ENCODE measurements around the gene USP15. TPM values are rescaled to one million over a fixed set of nuclear protein-coding genes. Genes with fewer than 3 reads are reported as not detected.
"Not testable (repeated sequence)": the region's sequence is repeated elsewhere in the genome, so short reads cannot be mapped to it uniquely, and the experiment has no call there.

USP15 gene
- total RNA-seq, 2 donors from 2014 or later, result 50.7 to 58.1 TPM

DNA sequence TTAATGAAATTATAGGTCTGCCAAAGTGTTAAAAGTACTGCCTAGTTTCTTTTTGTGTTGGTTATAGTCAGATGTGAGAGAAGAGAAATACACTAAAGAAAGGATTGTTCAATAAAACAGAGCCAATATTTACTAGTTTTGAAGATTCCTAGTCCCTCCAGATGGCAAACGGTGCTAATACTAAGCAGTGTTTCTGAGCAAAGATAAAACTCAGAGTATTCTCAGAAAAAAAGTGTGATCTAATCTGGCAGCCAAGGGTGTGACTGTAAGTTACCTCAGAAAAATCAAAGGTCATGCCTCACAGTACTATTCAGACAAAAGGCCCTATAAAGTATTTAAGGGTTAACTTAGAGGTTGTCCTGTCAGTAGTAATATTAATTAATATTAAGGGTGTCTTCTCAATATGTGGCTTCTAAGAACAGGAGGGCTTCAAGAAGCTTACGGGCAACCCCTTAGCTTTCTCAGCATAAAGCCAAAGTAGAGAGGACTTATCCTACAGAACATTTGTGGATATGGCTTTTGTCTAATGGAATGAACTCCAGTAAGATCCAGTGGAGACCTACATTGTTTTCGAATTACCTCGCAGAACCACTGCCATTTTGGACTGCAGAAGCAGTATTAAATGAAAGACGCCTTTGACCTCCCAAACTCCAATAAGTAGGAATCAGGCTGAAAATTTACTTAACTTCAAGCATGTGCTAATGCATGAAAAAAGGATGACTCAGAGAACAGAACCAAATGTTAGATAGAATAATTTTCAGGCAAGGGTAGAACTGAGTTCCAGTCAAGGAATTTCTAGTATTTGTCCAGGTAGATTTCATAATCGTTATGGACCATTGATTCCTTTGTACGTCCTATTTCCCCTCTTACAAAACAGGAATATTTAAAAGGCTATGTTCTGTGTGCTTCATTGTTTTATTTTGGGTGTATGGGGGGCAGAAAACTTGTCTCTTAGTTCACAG, 46.6 kb downstream of the USP15 start:
- ATAC-seq (no peak), DNase-seq (no peak)
- intact Hi-C loops (cut with DNase I), result no loop called here

- no peak for DNase-seq
- intact Hi-C loops (cut with DNase I), result no loop called here
- no peak for ATAC-seq
These were observed 48.0 kb downstream of the USP15 start for GRCh38 chr12:62308201-62308600.

DNA sequence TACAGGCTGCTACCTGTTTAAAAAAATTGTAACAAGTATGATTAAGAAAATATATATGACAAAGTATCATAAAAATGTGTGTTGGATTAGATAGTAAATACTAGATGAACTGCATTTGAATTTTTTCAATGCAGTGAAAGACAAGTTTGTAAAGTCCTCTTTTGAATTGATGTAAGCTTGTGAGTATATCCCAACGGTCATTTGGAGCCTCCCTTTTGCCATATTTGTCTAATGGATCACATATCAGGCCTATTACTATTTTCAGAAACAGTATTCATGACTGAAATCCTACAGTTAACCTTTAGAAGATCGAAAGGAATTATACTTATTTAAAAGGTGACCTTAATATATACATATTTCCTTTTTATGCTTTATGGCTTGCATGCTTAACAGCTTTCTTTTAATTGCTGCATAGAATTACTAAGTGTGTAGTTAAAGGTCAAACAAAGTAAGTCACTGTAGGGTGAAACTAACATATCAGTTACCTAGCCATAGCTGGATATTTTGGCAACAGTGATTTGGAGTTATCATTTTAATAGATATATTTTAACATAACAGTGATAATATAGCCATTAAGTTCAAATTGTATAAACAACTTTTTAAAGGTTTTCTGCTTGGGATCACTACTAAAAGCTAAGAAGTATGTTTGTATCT, 53.6 kb downstream of the USP15 start:
- intact Hi-C loops (cut with DNase I), result no loop called here
- ATAC-seq (no peak), DNase-seq (no peak)

- ATAC-seq (no peak), DNase-seq (no peak)
- intact Hi-C loops (cut with DNase I), result no loop called here
These were observed 56.8 kb downstream of the USP15 start for GRCh38 chr12:62317017-62317416.

DNA sequence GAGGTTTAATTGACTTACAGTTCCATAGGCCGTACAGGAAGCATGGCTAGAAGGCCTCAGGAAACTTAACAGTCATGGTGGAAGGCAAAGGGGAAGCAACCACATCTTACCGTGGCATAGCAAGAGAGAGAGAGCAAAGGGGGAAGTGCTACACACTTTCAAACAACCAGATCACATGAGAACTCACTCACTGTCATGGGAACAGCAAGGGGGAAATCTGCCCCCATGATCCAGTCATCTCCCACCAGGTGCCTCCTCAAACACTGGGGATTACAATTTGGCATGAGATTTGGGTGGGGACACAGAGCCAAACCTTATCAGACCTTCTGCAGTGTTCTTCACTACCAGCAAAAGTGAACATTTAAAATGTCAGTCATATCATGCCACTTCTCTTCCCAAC, 58.9 kb downstream of the USP15 start:
- ATAC-seq (peak in 1 of 2 donors; percentile 40), DNase-seq (no peak)
- intact Hi-C loops (cut with DNase I), result no loop called here

- ATAC-seq (no peak), DNase-seq (no peak)
- intact Hi-C loops (cut with DNase I), result no loop called here
These were observed 59.9 kb downstream of the USP15 start for GRCh38 chr12:62320054-62320453.

DNA sequence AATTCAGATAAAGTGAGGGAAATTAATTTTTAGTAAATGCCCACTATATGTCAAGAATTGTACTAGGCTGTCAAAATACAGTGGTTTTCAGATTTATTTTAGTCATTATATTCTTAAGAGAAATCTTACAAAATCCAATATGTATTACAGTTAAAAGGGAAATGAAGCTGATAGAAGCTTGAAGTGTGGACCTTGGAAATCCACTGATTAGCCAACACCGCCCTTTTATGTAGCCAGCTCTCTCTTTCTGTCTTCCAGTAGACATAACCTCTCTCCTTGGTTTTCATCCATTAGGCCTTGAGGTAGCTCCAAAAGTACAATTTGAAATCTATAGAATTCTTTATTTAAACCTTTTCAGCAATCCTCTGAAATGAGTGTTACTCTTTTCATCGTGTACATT, 63.2 kb downstream of the USP15 start:
- DNase-seq (no peak), ATAC-seq (no peak)
- intact Hi-C loops (cut with DNase I), result no loop called here

DNA sequence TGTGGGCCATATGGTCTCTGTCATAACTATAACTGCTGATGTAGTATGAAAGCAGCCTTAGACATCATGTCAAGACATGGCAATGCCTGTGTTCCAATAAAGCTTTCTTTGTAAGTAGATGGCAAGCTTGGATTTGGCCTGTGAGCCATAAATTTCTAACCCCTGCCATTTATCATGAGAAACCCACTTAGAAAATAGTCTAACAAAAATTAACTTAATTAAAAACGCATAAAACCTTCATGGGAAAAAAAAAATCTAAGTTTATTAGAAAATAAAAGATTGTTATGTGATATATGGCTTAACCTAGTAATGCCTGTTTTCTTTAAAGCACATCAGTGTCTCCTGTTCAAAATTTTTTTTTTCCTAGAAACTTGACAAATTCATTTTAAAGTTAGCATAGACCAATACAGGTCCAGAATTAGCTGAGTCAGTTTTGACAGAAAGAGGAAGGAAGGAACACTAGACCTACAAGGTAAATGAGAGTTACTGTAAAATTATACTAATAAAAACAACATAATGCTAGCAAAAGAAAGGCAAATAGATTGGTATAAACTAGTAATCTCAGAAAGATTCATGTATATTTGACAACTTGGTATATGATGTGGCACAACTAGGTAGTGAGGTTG, 68.2 kb downstream of the USP15 start:
- intact Hi-C loops (cut with DNase I), result no loop called here
- no peak for DNase-seq
- no peak for ATAC-seq

DNA sequence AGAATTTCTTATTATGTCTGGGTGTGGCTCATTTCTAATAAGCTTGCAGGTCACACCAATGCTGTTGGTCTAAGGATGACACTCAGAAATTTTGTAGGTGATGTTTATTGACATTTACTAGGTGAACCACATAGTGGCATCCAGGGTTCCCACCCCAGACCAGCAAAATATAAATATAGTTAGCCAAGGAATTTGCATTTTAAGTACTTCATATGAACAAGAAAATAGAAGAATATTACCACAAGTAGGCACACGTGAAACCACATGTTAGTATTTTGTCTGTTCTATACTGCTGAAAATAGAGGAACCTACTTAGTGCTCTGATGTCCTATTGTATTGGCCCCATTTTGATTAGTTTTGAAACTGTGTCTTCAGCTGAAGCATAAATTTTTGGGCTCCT, 71.1 kb downstream of the USP15 start:
- ATAC-seq, result no peak
- DNase-seq, result no peak
- intact Hi-C loops (cut with DNase I), result no loop called here

- peak; percentile 12 to 82 for ATAC-seq
- DNase-seq, result no peak
- intact Hi-C loops (cut with DNase I), result no loop called here
These were observed 72.4 kb downstream of the USP15 start for GRCh38 chr12:62332598-62332997.

DNA sequence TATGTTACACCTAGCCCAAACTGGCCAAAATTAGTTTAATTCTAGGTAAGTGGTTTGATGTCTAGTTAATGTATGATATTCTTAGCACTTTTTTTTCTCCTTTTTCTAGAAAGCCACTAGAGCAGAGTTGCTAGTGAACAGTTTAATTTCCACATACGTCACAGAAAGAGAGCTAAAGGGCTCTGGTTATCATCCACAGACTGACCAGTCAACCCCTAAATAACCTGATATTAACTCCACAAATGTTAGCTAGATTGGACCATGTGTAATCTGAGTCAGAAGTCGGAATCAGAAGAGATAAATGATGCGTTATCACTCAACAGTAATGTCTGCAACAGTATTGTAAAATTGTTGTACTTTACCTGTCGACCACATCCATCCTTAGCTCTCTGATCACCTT, 74.9 kb downstream of the USP15 start:
- DNase-seq, result no peak
- no peak for ATAC-seq
- intact Hi-C loops (cut with DNase I), result no loop called here

GRCh38 chr12:62335796-62336195, 75.6 kb downstream of the USP15 start:
- intact Hi-C loops (cut with DNase I), result no loop called here
- ATAC-seq, result no peak
- DNase-seq, result no peak

DNA sequence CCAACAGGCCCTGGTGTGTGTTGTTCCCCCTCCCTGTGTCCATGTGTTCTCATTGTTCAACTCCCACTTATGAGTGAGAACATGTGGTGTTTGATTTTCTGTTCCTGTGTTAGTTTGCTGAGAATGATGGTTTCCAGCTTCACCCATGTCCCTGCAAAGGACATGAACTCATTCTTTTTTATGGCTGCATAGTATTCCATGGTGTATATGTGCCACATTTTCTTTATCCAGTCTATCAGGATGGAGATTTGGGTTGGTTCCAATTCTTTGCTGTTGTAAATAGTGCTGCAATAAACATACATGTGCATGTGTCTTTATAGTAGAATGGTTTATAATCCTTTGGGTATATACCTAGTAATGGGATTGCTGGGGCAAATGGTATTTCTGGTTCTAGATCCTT, 77.4 kb downstream of the USP15 start:
- ATAC-seq; intact Hi-C loops (cut with DNase I); DNase-seq: not testable (repeated sequence)

DNA sequence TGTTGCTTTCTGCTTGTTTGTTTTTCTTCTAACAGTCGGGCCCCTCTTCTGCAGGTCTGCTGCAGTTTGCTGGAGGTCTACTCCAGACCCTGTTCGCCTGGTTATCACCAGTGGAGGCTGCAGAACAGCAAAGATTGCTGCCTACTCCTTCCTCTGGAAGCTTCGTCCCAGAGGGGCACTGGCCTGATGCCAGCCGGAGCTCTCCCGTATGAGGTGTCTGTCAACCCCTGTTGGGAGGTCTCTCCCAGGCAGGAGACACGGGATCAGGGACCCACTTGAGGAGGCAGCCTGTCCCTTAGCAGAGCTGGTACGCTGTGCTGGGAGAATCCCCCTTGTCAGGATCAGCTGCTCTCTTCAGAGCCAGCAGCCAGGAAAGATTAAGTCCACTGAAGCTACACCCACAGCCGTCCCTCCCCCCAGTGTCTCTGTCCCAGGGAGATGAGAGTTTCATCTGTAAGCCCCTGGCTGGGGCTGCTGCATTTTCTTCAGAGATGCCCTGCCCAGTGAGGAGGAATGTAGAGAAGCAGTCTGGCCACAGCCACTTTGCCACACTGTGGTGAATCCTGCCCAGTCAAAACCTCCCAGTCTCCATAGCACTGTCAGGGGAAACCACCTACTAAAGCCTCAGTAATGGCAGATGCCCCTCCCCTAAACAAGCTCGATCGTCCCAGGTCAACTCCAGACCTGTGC, 82.6 kb downstream of the USP15 start:
- ATAC-seq; DNase-seq; intact Hi-C loops (cut with DNase I): not testable (repeated sequence)

GRCh38 chr12:62343304-62344120, 83.3 kb downstream of the USP15 start:
- DNase-seq; intact Hi-C loops (cut with DNase I); ATAC-seq: not testable (repeated sequence)

DNA sequence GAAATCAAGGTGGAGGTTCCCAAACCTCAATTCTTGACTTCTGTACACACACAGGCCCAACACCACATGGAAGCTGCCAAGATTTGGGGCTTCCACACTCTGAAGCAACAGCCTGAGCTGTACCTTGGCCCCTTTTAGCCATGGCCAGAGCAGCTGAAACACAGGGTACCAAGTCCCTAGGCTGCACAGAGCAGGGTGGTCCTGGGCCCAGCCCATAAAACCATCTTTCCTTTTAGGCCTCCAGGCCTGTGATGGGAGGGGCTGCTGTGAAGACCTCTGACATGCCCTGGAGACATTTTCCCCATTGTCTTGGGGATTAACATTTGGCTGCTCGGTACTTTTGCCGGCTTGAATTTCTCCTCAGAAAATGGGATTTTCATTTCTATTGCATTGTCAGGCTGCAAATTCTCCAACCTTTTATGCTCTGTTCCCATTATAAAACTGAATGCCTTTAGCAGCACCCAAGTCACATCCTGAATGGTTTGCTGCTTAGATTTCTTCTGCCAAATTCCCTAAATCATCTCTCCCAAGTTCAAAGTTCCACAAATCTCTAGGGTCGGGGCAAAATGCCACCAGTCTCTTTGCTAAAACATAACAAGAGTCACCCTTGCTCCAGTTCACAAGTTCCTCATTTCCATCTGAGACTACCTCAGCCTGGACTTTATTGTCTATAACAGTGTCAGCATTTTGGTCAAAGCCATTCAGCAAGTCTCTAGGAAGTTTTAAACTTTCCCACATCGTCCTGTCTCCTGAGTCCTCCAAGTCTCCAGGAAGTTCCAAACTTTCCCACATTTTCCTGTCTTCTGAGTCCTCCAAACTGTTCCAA, 84.7 kb downstream of the USP15 start:
- ATAC-seq; intact Hi-C loops (cut with DNase I); DNase-seq: not testable (repeated sequence)

GRCh38 chr12:62345667-62346066, 85.5 kb downstream of the USP15 start:
- no peak for ATAC-seq
- intact Hi-C loops (cut with DNase I), result no loop called here

GRCh38 chr12:62346817-62347216, 86.6 kb downstream of the USP15 start:
- DNase-seq (no peak), ATAC-seq (no peak)
- intact Hi-C loops (cut with DNase I), result no loop called here

More at GRCh38 chr12:62345667-62346066, 85.5 kb downstream of the USP15 start:
- DNase-seq, result no peak
